Liver (tissue), 9 donors: ENCODE measurements around the gene CD34. TPM values are rescaled to one million over a fixed set of nuclear protein-coding genes. Genes with fewer than 3 reads are reported as not detected.

Source experiments
- DNase-seq: peaks from one replicate; pipeline ENCODE4 v3.0.0-alpha.2; 2017; ENCODE audit warnings: low spot score
- H3K27ac ChIP-seq, 2 donors: one replicate each; pipeline ENCODE4 v1.7.0; 2013; ENCODE audit warnings: inconsistent platforms in 2 of 2, low read length in 2 of 2, control low read depth in 1 of 2, low read depth in 1 of 2, mild to moderate bottlenecking in 1 of 2
- H3K27me3 ChIP-seq, 4 donors: one replicate each; pipeline versions ENCODE4 v1.6.1 to v1.7.0; 2013; ENCODE audit warnings: low read length in 3 of 4, inconsistent platforms in 1 of 4, mild to moderate bottlenecking in 1 of 4, moderate library complexity in 1 of 4; ENCODE audit not compliant: control insufficient read depth in 4 of 4, insufficient read depth in 4 of 4
- H3K36me3 ChIP-seq, 4 donors: one replicate each; pipeline versions ENCODE4 v1.6.1 to v1.7.0; 2013; ENCODE audit warnings: low read length in 3 of 4, mild to moderate bottlenecking in 3 of 4, low read depth in 1 of 4, moderate library complexity in 1 of 4; ENCODE audit not compliant: control insufficient read depth in 4 of 4, insufficient read depth in 3 of 4
- H3K4me1 ChIP-seq, 4 donors: one replicate each; pipeline versions ENCODE4 v1.6.1 to v1.7.0; 2013; ENCODE audit warnings: low read length in 3 of 4, mild to moderate bottlenecking in 3 of 4, moderate library complexity in 1 of 4; ENCODE audit not compliant: control insufficient read depth in 4 of 4, insufficient read depth in 4 of 4
- H3K4me3 ChIP-seq, 3 donors: one replicate each; pipeline versions ENCODE4 v1.6.1 to v1.7.0; 2013; ENCODE audit warnings: low read length in 3 of 3, control low read depth in 1 of 3, low read depth in 1 of 3, mild to moderate bottlenecking in 1 of 3
- H3K9ac ChIP-seq, 2 donors: one replicate each; pipeline ENCODE4 v1.7.0; 2013; ENCODE audit warnings: low read length in 2 of 2, mild to moderate bottlenecking in 2 of 2, moderate library complexity in 2 of 2, control low read depth in 1 of 2, low read depth in 1 of 2
- H3K9me3 ChIP-seq, 4 donors: one replicate each; pipeline versions ENCODE4 v1.6.1 to v1.7.0; 2013; ENCODE audit warnings: low read length in 3 of 4; ENCODE audit not compliant: control insufficient read depth in 4 of 4
- ATF3 ChIP-seq: IDR thresholded peaks from 2 replicates; pipeline ENCODE4 v1.6.1; 2016; ENCODE audit warnings: antibody characterized with exemption
- HNF4A ChIP-seq, 2 donors: conservative IDR thresholded peaks; 2 replicates each; pipeline ENCODE4 v1.6.1; 2016; ENCODE audit warnings: antibody characterized with exemption in 2 of 2, mild to moderate bottlenecking in 2 of 2
- HNF4G ChIP-seq: IDR thresholded peaks from 2 replicates; pipeline ENCODE4 v1.6.1; 2016; ENCODE audit warnings: antibody characterized with exemption
- JUND ChIP-seq, 2 donors: IDR thresholded peaks; 2 replicates each; pipeline ENCODE4 v1.6.1; 2016; ENCODE audit warnings: antibody characterized with exemption in 2 of 2
- MAX ChIP-seq: IDR thresholded peaks from 2 replicates; pipeline ENCODE4 v1.6.1; 2016; ENCODE audit warnings: antibody characterized with exemption
- RAD21 ChIP-seq, 2 donors: IDR thresholded peaks; 2 replicates each; pipeline ENCODE4 v1.6.1; 2016; ENCODE audit warnings: antibody characterized with exemption in 2 of 2, mild to moderate bottlenecking in 2 of 2
- RXRA ChIP-seq, 2 donors: IDR thresholded peaks; 2 replicates each; pipeline ENCODE4 v1.6.1; 2017 to 2018; ENCODE audit warnings: antibody characterized with exemption in 2 of 2, mild to moderate bottlenecking in 1 of 2
- SP1 ChIP-seq: IDR thresholded peaks from 2 replicates; pipeline ENCODE4 v1.6.1; 2018; ENCODE audit warnings: antibody characterized with exemption, mild to moderate bottlenecking
- ZBTB33 ChIP-seq: IDR thresholded peaks from 2 replicates; pipeline ENCODE4 v1.6.1; 2016; ENCODE audit warnings: antibody characterized with exemption
- WGBS: extraction: QIAGEN DNeasy Blood & Tissue Kit; methylation state at CpG from one replicate; pipeline ENCODE4 v1.1.7; 2013; 5-methylcytosine and 5-hydroxymethylcytosine counted together
- polyA plus RNA-seq, 2 donors: library from polyadenylated mRNA; stranded (reverse) in 1 of 2; unstranded in 1 of 2; fragments of 200-250 nt in 1 of 2; fragments of >200 nt in 1 of 2; fragmentation: Nextera tagmentation in 1 of 2; extraction: Ambion mirVana in 1 of 2; gene quantifications; one replicate each; pipeline versions ENCODE4 v1.2.1 to v1.2.3, GENCODE V29; 2013 to 2015
- total RNA-seq, 2 donors: library from RNA; depleted of rRNA; stranded (reverse); fragments of >200 nt; gene quantifications; one replicate each; pipeline ENCODE4 v1.2.3, GENCODE V29; 2014
- donor health status: healthy.
- donor health status: healthy.
- donor health status: healthy.
- donor health status: healthy.
- donor health status: healthy.

Gene CD34
- total and polyA plus RNA-seq, 4 donors, result 1.5 to 4.0 (median 1.8) TPM

GRCh38 chr1:207913951-207914350 lies 3.0 kb upstream of the CD34 start:
- Histone ChIP-seq H3K4me3 (no peak overlapping the region), H3K9ac (no peak overlapping the region), H3K9me3 (no peaks in the 10 kb centered on the region), H3K4me1 (peaks cover 0 to 8% (median 5%) of the 10 kb centered on the region in 4 donors), H3K27me3 (peaks cover 0 to 5% (median 2%) of the 10 kb centered on the region in 4 donors), H3K27ac (no peak overlapping the region), H3K36me3 (no peaks in the 10 kb centered on the region)
- DNase-seq, result no peak
- TF ChIP-seq RAD21 (IDR thresholded peaks at IDR 0.05) (no peak), ATF3 (peak; percentile 50), HNF4G (no peak)
- WGBS, result 98% methylated on average over 1 of the region's 1 CpG

- 57% methylated on average over 8 of the region's 8 CpGs for WGBS
These were observed 1.2 kb upstream of the CD34 start for GRCh38 chr1:207911856-207912760.

GRCh38 chr1:207909687-207910086 lies 1.2 kb downstream of the CD34 start:
- Histone ChIP-seq H3K27me3 (peaks cover 0 to 5% (median 2%) of the 10 kb centered on the region in 4 donors), H3K9ac (no peak overlapping the region), H3K4me3 (no peak overlapping the region), H3K27ac (no peak overlapping the region), H3K4me1 (peaks cover 0 to 8% (median 5%) of the 10 kb centered on the region in 4 donors), H3K36me3 (no peaks in the 10 kb centered on the region), H3K9me3 (no peaks in the 10 kb centered on the region)
- no peak for DNase-seq
- no peak for TF ChIP-seq RXRA (IDR thresholded peaks at IDR 0.05)
- WGBS, result 83% methylated on average over 4 of the region's 4 CpGs

More at GRCh38 chr1:207911856-207912760, 1.2 kb upstream of the CD34 start:
- Histone ChIP-seq H3K4me3 (no peak overlapping the region), H3K27ac (no peak overlapping the region), H3K4me1 (peaks cover 0 to 8% (median 5%) of the 10 kb centered on the region in 4 donors), H3K9me3 (no peaks in the 10 kb centered on the region), H3K36me3 (no peaks in the 10 kb centered on the region), H3K9ac (no peak overlapping the region), H3K27me3 (peaks cover 0 to 5% (median 2%) of the 10 kb centered on the region in 4 donors)
- DNase-seq, result no peak
- TF ChIP-seq ATF3, result no peak
- TF ChIP-seq SP1, result no peak
- no peak for TF ChIP-seq HNF4A (conservative IDR thresholded peaks at IDR 0.05)
- TF ChIP-seq HNF4G, result no peak
- no peak for TF ChIP-seq MAX
- TF ChIP-seq ZBTB33, result no peak
- TF ChIP-seq JUND (IDR thresholded peaks at IDR 0.05), result no peak
